Mesendoderm (in vitro differentiated cells): ENCODE measurements around the gene ADGRV1.
A peak's percentile ranks its signal among the peaks of the same experiment; 100 is the strongest.

Experiments used
- DNase-seq: peaks from one replicate; pipeline ENCODE4 v3.0.0; 2013
- H2AK5ac ChIP-seq: 2 replicates; pipeline ENCODE4 v1.6.1; 2013; ENCODE audit warnings: low read length, inconsistent platforms
- H2BK120ac ChIP-seq: 2 replicates; pipeline ENCODE4 v1.6.1; 2013; ENCODE audit warnings: low read depth, mild to moderate bottlenecking, low read length, moderate library complexity, mixed read lengths
- H2BK15ac ChIP-seq: replicated peaks from 2 replicates; pipeline ENCODE4 v1.6.1; 2013; ENCODE audit warnings: low read depth, mild to moderate bottlenecking, moderate library complexity
- H2BK5ac ChIP-seq: 2 replicates; pipeline ENCODE4 v1.6.1; 2013; ENCODE audit warnings: low read length, inconsistent platforms
- H3K18ac ChIP-seq: 2 replicates; pipeline ENCODE4 v1.6.1; 2013; ENCODE audit warnings: mild to moderate bottlenecking, low read length, mixed read lengths
- H3K23ac ChIP-seq: one replicate; pipeline ENCODE4 v1.6.1; 2013; ENCODE audit warnings: low read length
- H3K27ac ChIP-seq: 2 replicates; pipeline ENCODE4 v1.5.1; 2013; ENCODE audit warnings: low read depth, mild to moderate bottlenecking, inconsistent platforms, low read length, moderate library complexity
- H3K27me3 ChIP-seq: 2 replicates; pipeline ENCODE4 v1.6.1; 2013; ENCODE audit warnings: low read length, control low read depth, mild to moderate bottlenecking, inconsistent platforms; ENCODE audit not compliant: insufficient read depth, poor library complexity
- H3K36me3 ChIP-seq: 2 replicates; pipeline ENCODE4 v1.6.1; 2013; ENCODE audit warnings: low read length, inconsistent platforms; ENCODE audit not compliant: control insufficient read depth, insufficient read depth
- H3K4ac ChIP-seq: one replicate; pipeline ENCODE4 v1.6.1; 2013; ENCODE audit warnings: low read depth, mild to moderate bottlenecking, low read length, moderate library complexity
- H3K4me1 ChIP-seq: 2 replicates; pipeline ENCODE4 v1.6.1; 2013; ENCODE audit warnings: low read depth, low read length, inconsistent platforms; ENCODE audit not compliant: control insufficient read depth
- H3K4me2 ChIP-seq: 2 replicates; pipeline ENCODE4 v1.6.1; 2013; ENCODE audit warnings: low read length
- H3K4me3 ChIP-seq: 2 replicates; pipeline ENCODE4 v1.5.1; 2013; ENCODE audit warnings: mild to moderate bottlenecking, low read length
- H3K56ac ChIP-seq: one replicate; pipeline ENCODE4 v1.6.1; 2013; ENCODE audit warnings: low read length
- H3K79me1 ChIP-seq: 2 replicates; pipeline ENCODE4 v1.6.1; 2013; ENCODE audit warnings: low read length, inconsistent platforms
- H3K79me2 ChIP-seq: 2 replicates; pipeline ENCODE4 v1.6.1; 2013; ENCODE audit warnings: mild to moderate bottlenecking, low read length; ENCODE audit not compliant: control insufficient read depth, insufficient read depth
- H3K9ac ChIP-seq: 2 replicates; pipeline ENCODE4 v1.6.1; 2013; ENCODE audit warnings: low read length, inconsistent platforms
- H4K5ac ChIP-seq: one replicate; pipeline ENCODE4 v1.6.1; 2013; ENCODE audit warnings: low read length
- H4K8ac ChIP-seq: one replicate; pipeline ENCODE4 v1.6.1; 2013; ENCODE audit warnings: low read depth, mild to moderate bottlenecking, control low read depth, low read length, moderate library complexity
- WGBS: extraction: QIAGEN DNeasy Blood & Tissue Kit; methylation state at CpG from one replicate; pipeline ENCODE4 v1.1.7; 2013; ENCODE audit warnings: low lambda C conversion rate, missing lambda C conversion rate; ENCODE audit not compliant: insufficient coverage; ENCODE audit errors: extremely low coverage; 5-methylcytosine and 5-hydroxymethylcytosine counted together

The ADGRV1 gene

GRCh38 chr5:91159647-91160046 is 601.0 kb downstream of the ADGRV1 start:
- no peak overlapping the region for H3K4ac ChIP-seq
- no peak overlapping the region for H2BK5ac ChIP-seq
- H2AK5ac ChIP-seq = no peak overlapping the region
- H3K79me1 ChIP-seq = no peaks in the 10 kb centered on the region
- H4K8ac ChIP-seq = no peak overlapping the region
- H3K18ac ChIP-seq = no peak overlapping the region
- no peak overlapping the region for H3K4me3 ChIP-seq
- no peak overlapping the region for H3K56ac ChIP-seq
- H3K27me3 ChIP-seq = no peaks in the 10 kb centered on the region
- H3K23ac ChIP-seq = no peak overlapping the region
- H2BK15ac ChIP-seq = no peak overlapping the region
- no peak overlapping the region for H3K9ac ChIP-seq
- no peaks in the 10 kb centered on the region for H3K4me1 ChIP-seq
- H3K4me2 ChIP-seq = no peak overlapping the region
- no CpG with 5 or more reads among the region's 1 CpG for WGBS
- no peak overlapping the region for H4K5ac ChIP-seq
- no peak overlapping the region for H3K27ac ChIP-seq
- no peaks in the 10 kb centered on the region for H3K36me3 ChIP-seq
- DNase-seq = peak; percentile 32
- no peak overlapping the region for H2BK120ac ChIP-seq
- no peaks in the 10 kb centered on the region for H3K79me2 ChIP-seq

DNA sequence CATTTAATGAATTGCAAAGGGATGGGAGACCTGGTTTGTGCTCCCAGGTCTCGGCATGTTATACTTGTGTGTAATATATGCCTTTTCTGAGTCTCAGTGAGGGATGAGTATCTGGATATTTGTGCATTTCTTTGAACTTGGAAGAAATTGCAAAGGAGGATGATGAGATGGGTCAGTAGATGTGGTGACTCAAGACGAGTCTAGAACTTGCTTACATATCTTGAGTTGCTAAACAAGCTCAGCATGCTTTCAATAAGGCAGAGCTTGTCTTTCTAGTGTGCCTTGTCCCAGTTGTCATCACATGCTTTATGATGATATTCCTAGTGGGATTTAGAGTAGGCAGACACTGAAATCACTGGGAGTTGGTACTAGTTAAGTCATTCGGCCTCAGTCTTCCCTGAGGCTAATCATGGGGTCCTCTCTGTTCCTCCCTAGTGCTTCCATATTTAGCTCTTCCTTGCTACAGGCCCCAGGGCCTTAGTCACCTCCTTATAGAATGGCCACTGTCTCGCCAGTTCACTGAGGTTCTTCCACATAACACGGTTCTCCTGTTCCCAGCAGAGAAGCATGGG is 602.2 kb downstream of the ADGRV1 start:
- Histone ChIP-seq H3K4me1 (no peaks in the 10 kb centered on the region), H3K79me2 (no peaks in the 10 kb centered on the region), H2BK5ac (no peak overlapping the region), H2BK120ac (no peak overlapping the region), H3K9ac (no peak overlapping the region), H4K8ac (no peak overlapping the region), H3K27me3 (no peaks in the 10 kb centered on the region), H3K36me3 (no peaks in the 10 kb centered on the region), H3K27ac (no peak overlapping the region), H3K4me3 (no peak overlapping the region), H2AK5ac (no peak overlapping the region), H2BK15ac (no peak overlapping the region), H3K23ac (no peak overlapping the region), H3K4me2 (no peak overlapping the region), H3K79me1 (no peaks in the 10 kb centered on the region), H3K18ac (no peak overlapping the region), H3K4ac (no peak overlapping the region), H4K5ac (no peak overlapping the region), H3K56ac (no peak overlapping the region)
- DNase-seq = no peak
- no CpG with 5 or more reads among the region's 5 CpGs for WGBS

GRCh38 chr5:91162534-91163381 is 604.2 kb downstream of the ADGRV1 start:
- Histone ChIP-seq H3K4ac (no peak overlapping the region), H3K4me2 (no peak overlapping the region), H2BK120ac (no peak overlapping the region), H2BK15ac (no peak overlapping the region), H3K9ac (no peak overlapping the region), H3K79me2 (no peaks in the 10 kb centered on the region), H3K4me3 (no peak overlapping the region), H4K5ac (no peak overlapping the region), H2BK5ac (no peak overlapping the region), H3K23ac (no peak overlapping the region), H3K18ac (no peak overlapping the region), H3K36me3 (no peaks in the 10 kb centered on the region), H3K79me1 (no peaks in the 10 kb centered on the region), H3K27me3 (no peaks in the 10 kb centered on the region), H4K8ac (no peak overlapping the region), H2AK5ac (no peak overlapping the region), H3K4me1 (no peaks in the 10 kb centered on the region), H3K56ac (no peak overlapping the region), H3K27ac (no peak overlapping the region)
- no CpG with 5 or more reads among the region's 6 CpGs for WGBS
- peak; percentile 47 for DNase-seq

GRCh38 chr5:91164424-91164823 is 605.8 kb downstream of the ADGRV1 start:
- H3K79me1 ChIP-seq = no peaks in the 10 kb centered on the region
- H3K4ac ChIP-seq = no peak overlapping the region
- no peaks in the 10 kb centered on the region for H3K27me3 ChIP-seq
- H3K27ac ChIP-seq = no peak overlapping the region
- no peak overlapping the region for H3K4me2 ChIP-seq
- WGBS = no CpG with 5 or more reads among the region's 3 CpGs
- H4K5ac ChIP-seq = no peak overlapping the region
- no peaks in the 10 kb centered on the region for H3K4me1 ChIP-seq
- no peak overlapping the region for H2AK5ac ChIP-seq
- no peak overlapping the region for H3K23ac ChIP-seq
- H2BK5ac ChIP-seq = no peak overlapping the region
- DNase-seq = no peak
- no peak overlapping the region for H3K18ac ChIP-seq
- H3K56ac ChIP-seq = no peak overlapping the region
- H2BK120ac ChIP-seq = no peak overlapping the region
- no peak overlapping the region for H3K9ac ChIP-seq
- H3K79me2 ChIP-seq = no peaks in the 10 kb centered on the region
- no peak overlapping the region for H2BK15ac ChIP-seq
- no peaks in the 10 kb centered on the region for H3K36me3 ChIP-seq
- H4K8ac ChIP-seq = no peak overlapping the region
- H3K4me3 ChIP-seq = no peak overlapping the region

DNA sequence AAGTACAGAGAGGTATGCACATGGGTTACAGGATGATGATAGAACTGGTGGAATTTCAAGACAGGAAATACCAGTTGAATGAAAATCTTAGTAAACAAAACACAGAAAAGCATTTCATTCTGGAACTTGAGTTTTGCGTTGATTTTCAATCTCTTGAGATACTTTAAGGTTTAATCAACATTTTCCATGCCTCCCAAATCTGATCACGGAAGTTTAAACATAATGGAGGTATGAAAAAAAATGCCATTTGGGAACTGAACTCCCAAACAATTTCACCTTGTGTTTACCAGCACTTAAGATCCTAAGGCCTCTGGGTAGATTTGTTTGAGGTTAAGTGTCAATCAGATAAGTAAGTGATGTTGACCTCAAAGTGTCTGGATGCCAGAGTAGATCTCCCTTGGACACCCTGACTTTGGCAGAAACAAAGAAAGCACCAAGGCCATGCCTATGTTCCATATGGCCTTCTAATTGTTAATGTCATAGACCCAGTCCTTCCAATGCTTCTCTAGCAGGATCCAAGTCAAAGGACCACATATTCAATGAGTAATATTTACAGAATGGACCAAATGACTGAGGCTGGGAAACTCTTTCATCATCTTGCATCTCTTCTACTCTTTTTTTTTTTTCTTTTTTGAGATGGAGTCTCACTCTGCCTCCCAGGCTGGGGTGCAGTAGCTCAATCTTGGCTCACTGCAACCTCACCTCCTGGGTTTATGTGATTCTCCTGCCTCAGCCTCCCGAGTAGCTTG is 607.6 kb downstream of the ADGRV1 start:
- Histone ChIP-seq H3K79me2 (no peaks in the 10 kb centered on the region), H2BK15ac (no peak overlapping the region), H3K18ac (no peak overlapping the region), H3K4me3 (no peak overlapping the region), H4K8ac (no peak overlapping the region), H4K5ac (no peak overlapping the region), H2BK5ac (no peak overlapping the region), H3K4me1 (no peaks in the 10 kb centered on the region), H3K23ac (no peak overlapping the region), H3K36me3 (no peaks in the 10 kb centered on the region), H2AK5ac (no peak overlapping the region), H3K56ac (no peak overlapping the region), H3K79me1 (no peaks in the 10 kb centered on the region), H3K4me2 (no peak overlapping the region), H2BK120ac (no peak overlapping the region), H3K9ac (no peak overlapping the region), H3K27me3 (no peaks in the 10 kb centered on the region), H3K27ac (no peak overlapping the region), H3K4ac (no peak overlapping the region)
- WGBS = no CpG with 5 or more reads among the region's 3 CpGs
- no peak for DNase-seq
